PFSK-1 (cell line): ENCODE data around the gene SCN1B.

Experiments
- FOXP2 ChIP-seq: optimal IDR thresholded peaks from 2 replicates; pipeline ENCODE3; 2011; ENCODE audit warnings: borderline replicate concordance, control low read depth, inconsistent platforms; ENCODE audit not compliant: insufficient read depth; ENCODE audit errors: extremely low read length, extremely low read depth
- POLR2AphosphoS5 ChIP-seq: IDR thresholded peaks from 2 replicates; pipeline ENCODE4 v1.6.1; 2012; ENCODE audit warnings: low read depth, mild to moderate bottlenecking, control low read depth, low read length, moderate library complexity
- REST ChIP-seq, 2 experiments: IDR thresholded peaks; 2 replicates each; pipeline versions ENCODE4 v1.6.1 to v1.8.0; 2011 to 2012; ENCODE audit warnings: low read depth in 2 of 2, low read length in 2 of 2, control low read depth in 1 of 2, inconsistent platforms in 1 of 2, mild to moderate bottlenecking in 1 of 2, moderate library complexity in 1 of 2; ENCODE audit not compliant: insufficient read depth in 1 of 2
- SIN3A ChIP-seq: IDR thresholded peaks from 2 replicates; pipeline ENCODE4 v1.6.1; 2012; ENCODE audit warnings: mild to moderate bottlenecking, low read length, moderate library complexity, borderline replicate concordance; ENCODE audit not compliant: insufficient read depth
- TAF1 ChIP-seq: IDR thresholded peaks from 2 replicates; pipeline ENCODE4 v1.6.1; 2012; ENCODE audit warnings: low read length, control low read depth, borderline replicate concordance; ENCODE audit not compliant: insufficient read depth

The SCN1B gene

GRCh38 chr19:35004517-35005255, 25.6 kb upstream of the SCN1B start:
- TF ChIP-seq SIN3A (no peak), FOXP2 (no peak), POLR2AphosphoS5 (no peak), TAF1 (no peak), REST (IDR thresholded peaks at IDR 0.05; ENCODE audit: insufficient read depth in 1 of 2, low read depth in 2 of 2, low read length in 2 of 2) (no peak)

- TF ChIP-seq SIN3A = no peak
- TF ChIP-seq FOXP2 = no peak
- TF ChIP-seq REST (IDR thresholded peaks at IDR 0.05; ENCODE audit: insufficient read depth in 1 of 2, low read depth in 2 of 2, low read length in 2 of 2) = no peak
- no peak for TF ChIP-seq TAF1
- no peak for TF ChIP-seq POLR2AphosphoS5
Observed at GRCh38 chr19:35005256-35005977, 24.9 kb upstream of the SCN1B start.

- no peak for TF ChIP-seq TAF1
- TF ChIP-seq REST (IDR thresholded peaks at IDR 0.05; ENCODE audit: insufficient read depth in 1 of 2, low read depth in 2 of 2, low read length in 2 of 2) = no peak
- no peak for TF ChIP-seq POLR2AphosphoS5
- TF ChIP-seq FOXP2 = no peak
- TF ChIP-seq SIN3A = no peak
Observed at GRCh38 chr19:35006342-35006998, 23.8 kb upstream of the SCN1B start.

GRCh38 chr19:35006999-35007365, 23.3 kb upstream of the SCN1B start:
- no peak for TF ChIP-seq FOXP2
- no peak for TF ChIP-seq TAF1
- no peak for TF ChIP-seq SIN3A
- no peak for TF ChIP-seq REST (IDR thresholded peaks at IDR 0.05; ENCODE audit: insufficient read depth in 1 of 2, low read depth in 2 of 2, low read length in 2 of 2)
- TF ChIP-seq POLR2AphosphoS5 = no peak
